Left ventricle myocardium inferior (tissue), 1 donor: ENCODE results near the gene PRDX1. TPM values are rescaled to one million over a fixed set of nuclear protein-coding genes. Genes with fewer than 3 reads are reported as not detected.

Experiments
- DNase-seq: peaks from one replicate; pipeline ENCODE4 v3.0.0-alpha.2; 2020
- H3K27ac ChIP-seq: fragments of 200-600 bp; replicated peaks from 2 replicates; pipeline ENCODE4 v1.8.0; 2021
- H3K27me3 ChIP-seq: fragments of 200-600 bp; 2 replicates; pipeline ENCODE4 v1.8.0; 2021; ENCODE audit warnings: low read depth
- H3K36me3 ChIP-seq: fragments of 200-600 bp; 2 replicates; pipeline ENCODE4 v1.8.0; 2021
- H3K4me1 ChIP-seq: fragments of 200-600 bp; 2 replicates; pipeline ENCODE4 v1.8.0; 2021
- H3K4me3 ChIP-seq: fragments of 200-600 bp; 2 replicates; pipeline ENCODE4 v1.8.0; 2021; ENCODE audit warnings: mild to moderate bottlenecking, moderate library complexity
- H3K9me3 ChIP-seq: fragments of 200-600 bp; replicated peaks from 2 replicates; pipeline ENCODE4 v1.8.0; 2021
- intact Hi-C: fragments of 100-400 bp; cut with micrococcal nuclease; formaldehyde crosslinking; loops from one replicate; pipeline ENCODE4 v1.11.0; 2022
- total RNA-seq: library from RNA; stranded (reverse); fragmentation: NEBNext Ultra II Directional; extraction: Animal tissue kit (Norgen Biotek cat#: 25700); gene quantifications from one replicate; pipeline ENCODE4 v1.2.1, GENCODE V29; 2021
- TF ChIP-seq, protein P1 (sequence below): fragments of 200-600 bp; IDR thresholded peaks from 2 replicates; pipeline ENCODE4 v1.8.0; 2021; ENCODE audit warnings: antibody characterized with exemption, mild to moderate bottlenecking, borderline replicate concordance
- donor health status: DM: no; HTN: yes; CAD: no; lungs with severe emphysema.

The PRDX1 gene
- total RNA-seq, 1 donor from 2014 or later, result 255 TPM

DNA sequence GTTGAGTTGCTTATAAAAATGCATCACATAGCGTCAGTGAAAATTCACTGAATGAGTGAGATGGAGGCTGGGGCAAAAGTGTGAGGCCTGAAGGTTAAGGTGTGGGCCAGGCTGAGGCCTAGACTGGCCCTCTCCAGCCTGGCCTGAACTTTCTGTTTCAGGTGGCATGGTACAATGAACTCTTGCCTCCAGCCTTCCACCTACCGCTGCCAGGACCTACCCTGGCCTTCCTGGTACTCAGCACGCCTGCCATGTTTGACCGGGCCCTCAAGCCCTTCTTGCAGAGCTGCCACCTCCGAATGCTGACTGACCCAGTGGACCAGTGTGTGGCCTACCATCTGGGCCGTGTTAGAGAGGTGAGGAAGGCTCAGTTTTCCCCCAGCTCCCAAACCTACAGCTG is 14.5 kb downstream of the PRDX1 start:
- peaks cover 39% of the 10 kb centered on the region for H3K36me3 ChIP-seq
- no peak for DNase-seq
- H3K4me1 ChIP-seq, result peaks cover 26% of the 10 kb centered on the region
- intact Hi-C loops, result loop anchor here (5.0 kb wide), 1 partner anchor 60 kb away; no protein-coding TSS in a partner anchor
- H3K27me3 ChIP-seq, result no peaks in the 10 kb centered on the region
- TF ChIP-seq, protein P1, sequence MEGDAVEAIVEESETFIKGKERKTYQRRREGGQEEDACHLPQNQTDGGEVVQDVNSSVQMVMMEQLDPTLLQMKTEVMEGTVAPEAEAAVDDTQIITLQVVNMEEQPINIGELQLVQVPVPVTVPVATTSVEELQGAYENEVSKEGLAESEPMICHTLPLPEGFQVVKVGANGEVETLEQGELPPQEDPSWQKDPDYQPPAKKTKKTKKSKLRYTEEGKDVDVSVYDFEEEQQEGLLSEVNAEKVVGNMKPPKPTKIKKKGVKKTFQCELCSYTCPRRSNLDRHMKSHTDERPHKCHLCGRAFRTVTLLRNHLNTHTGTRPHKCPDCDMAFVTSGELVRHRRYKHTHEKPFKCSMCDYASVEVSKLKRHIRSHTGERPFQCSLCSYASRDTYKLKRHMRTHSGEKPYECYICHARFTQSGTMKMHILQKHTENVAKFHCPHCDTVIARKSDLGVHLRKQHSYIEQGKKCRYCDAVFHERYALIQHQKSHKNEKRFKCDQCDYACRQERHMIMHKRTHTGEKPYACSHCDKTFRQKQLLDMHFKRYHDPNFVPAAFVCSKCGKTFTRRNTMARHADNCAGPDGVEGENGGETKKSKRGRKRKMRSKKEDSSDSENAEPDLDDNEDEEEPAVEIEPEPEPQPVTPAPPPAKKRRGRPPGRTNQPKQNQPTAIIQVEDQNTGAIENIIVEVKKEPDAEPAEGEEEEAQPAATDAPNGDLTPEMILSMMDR, result no peak
- H3K9me3 ChIP-seq, result no peaks in the 10 kb centered on the region
- H3K4me3 ChIP-seq, result no peak overlapping the region
- peak overlapping the region; percentile 63 for H3K27ac ChIP-seq

DNA sequence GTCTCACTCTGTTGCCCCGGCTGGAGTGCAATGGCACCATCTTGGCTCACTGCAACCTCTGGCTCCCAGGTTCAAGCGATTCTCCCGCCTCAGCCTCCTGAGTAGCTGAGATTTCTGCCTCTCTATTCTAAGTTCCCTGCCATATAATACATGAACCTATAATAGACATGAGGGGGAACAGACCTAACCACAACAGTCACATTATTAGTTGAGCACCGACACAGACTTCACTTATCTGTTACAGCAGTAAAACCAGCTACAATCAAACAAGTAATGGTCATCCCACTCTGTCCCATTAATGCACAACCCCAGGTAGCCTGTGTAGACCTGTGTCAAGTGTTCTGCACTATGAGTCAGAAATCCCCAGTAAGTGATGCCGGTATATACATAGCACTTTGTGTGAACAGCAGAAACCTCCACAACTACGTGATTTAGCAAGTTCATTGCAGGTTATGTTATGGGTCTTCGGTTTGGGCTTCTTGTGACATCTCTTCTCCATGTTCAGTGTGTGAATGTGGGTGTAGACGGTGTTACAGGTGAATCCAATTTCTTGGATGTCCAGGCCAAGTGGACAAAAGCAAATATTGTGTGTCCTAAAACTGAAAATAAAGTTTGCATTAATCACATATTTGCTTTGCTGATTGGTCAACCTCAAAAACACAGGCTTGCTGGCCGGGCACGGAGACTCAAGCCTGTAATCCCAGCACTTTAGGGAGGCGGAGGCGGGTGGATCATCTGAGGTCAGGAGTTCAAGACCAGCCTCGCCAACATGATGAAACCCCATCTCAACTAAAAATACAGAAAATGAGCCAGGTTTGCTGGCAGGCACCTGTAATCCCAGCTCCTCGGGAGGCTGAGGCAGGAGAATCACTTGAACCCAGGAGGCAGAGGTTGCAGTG is 18.0 kb downstream of the PRDX1 start:
- TF ChIP-seq, protein P1, result no peak
- intact Hi-C loops, result no loop called here
- H3K36me3 ChIP-seq, result peaks cover 7% of the 10 kb centered on the region
- DNase-seq, result no peak
- no peak overlapping the region for H3K4me3 ChIP-seq
- no peak overlapping the region for H3K27ac ChIP-seq
- peaks cover 40% of the 10 kb centered on the region for H3K4me1 ChIP-seq
- H3K27me3 ChIP-seq, result no peaks in the 10 kb centered on the region
- H3K9me3 ChIP-seq, result no peaks in the 10 kb centered on the region

DNA sequence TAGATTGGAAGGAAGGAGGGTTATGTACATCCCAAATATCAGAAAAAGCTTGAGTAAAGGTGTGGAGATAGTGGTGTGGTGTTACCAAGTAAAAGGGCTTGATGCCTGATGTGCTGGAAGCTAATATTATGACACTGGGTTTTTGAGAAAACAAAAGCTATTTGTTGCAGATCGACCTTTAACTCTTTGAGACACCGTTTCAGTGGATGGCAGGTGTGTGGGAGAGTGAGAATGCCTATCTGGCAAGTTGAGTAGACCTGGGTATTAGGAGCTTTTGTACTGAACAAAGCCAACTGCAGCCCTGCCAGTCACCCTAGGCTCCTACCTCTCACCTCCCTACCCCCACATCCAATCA is 20.2 kb downstream of the PRDX1 start:
- DNase-seq, result no peak
- Histone ChIP-seq H3K4me1 (peaks cover 25% of the 10 kb centered on the region), H3K9me3 (no peaks in the 10 kb centered on the region), H3K27ac (peak overlapping the region; percentile 88), H3K4me3 (peak overlapping the region; percentile 77), H3K36me3 (no peaks in the 10 kb centered on the region), H3K27me3 (no peaks in the 10 kb centered on the region)
- TF ChIP-seq, protein P1, result no peak
- intact Hi-C loops, result no loop called here

DNA sequence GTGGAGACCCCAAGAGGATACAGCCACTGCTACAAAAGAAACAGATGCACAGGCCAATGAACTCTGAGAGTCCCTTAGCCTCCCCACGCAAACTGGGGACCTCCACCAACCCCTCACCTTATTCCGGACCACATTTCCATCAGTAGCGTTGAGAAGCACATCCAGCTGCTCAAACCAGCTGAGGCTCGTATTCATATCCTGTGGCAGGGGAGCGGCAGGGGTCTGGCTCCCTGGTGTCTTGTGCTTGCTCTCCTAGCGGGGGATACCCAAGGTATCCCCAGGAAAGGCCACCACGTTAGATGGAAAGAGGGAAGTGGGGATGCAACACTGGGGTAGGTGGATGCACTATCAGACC is 22.3 kb downstream of the PRDX1 start:
- no peak for DNase-seq
- H3K4me3 ChIP-seq, result peak overlapping the region; percentile 77
- TF ChIP-seq, protein P1, result no peak
- intact Hi-C loops, result loop anchor here (10.0 kb wide), 1 partner anchor 485 kb away; the partner anchor contains the start of genes HECTD3 and UROD
- peaks cover 25% of the 10 kb centered on the region for H3K4me1 ChIP-seq
- no peaks in the 10 kb centered on the region for H3K36me3 ChIP-seq
- no peaks in the 10 kb centered on the region for H3K9me3 ChIP-seq
- H3K27ac ChIP-seq, result peak overlapping the region; percentile 66
- no peaks in the 10 kb centered on the region for H3K27me3 ChIP-seq

DNA sequence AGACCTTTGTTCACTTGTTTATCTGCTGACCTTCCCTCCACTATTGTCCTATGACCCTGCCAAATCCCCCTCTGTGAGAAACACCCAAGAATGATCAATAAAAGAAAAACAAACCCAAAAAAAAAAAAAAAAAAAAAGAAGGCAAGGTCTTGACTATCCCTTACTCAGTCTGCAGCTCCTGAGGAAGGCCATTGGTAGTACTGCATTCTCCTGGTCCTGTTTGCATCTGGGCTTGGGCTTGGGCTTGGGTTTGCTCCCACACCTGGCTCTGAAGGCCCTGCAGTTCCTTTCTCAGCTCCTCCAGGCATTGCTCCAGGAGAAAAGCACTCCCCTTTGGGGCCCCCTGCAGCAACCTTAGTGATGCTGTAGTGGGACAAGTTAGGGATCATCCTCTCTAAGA is 23.4 kb downstream of the PRDX1 start:
- DNase-seq, result no peak
- H3K36me3 ChIP-seq, result no peaks in the 10 kb centered on the region
- intact Hi-C loops, result loop anchor here (10.0 kb wide), 1 partner anchor 483 kb away; the partner anchor contains the start of genes HECTD3 and UROD
- H3K4me3 ChIP-seq, result no peak overlapping the region
- H3K27me3 ChIP-seq, result no peaks in the 10 kb centered on the region
- H3K9me3 ChIP-seq, result no peaks in the 10 kb centered on the region
- TF ChIP-seq, protein P1, result no peak
- peaks cover 25% of the 10 kb centered on the region for H3K4me1 ChIP-seq
- no peak overlapping the region for H3K27ac ChIP-seq
